Esophagus squamous epithelium (tissue), 4 donors: ENCODE data around the gene DIAPH3.
A peak's percentile ranks its signal among the peaks of the same experiment; 100 is the strongest.

Experiments
- POLR2A ChIP-seq, 4 donors: fragments of 450-650 bp; IDR thresholded peaks; one replicate each; pipeline ENCODE4 v1.6.1; 2017; ENCODE audit warnings: antibody characterized with exemption in 4 of 4, mild to moderate bottlenecking in 4 of 4, moderate library complexity in 3 of 4
- TF ChIP-seq, protein P1 (sequence below), 6 experiments: fragments of 450-650 bp in 4 of 6; fragments of 200-600 bp in 2 of 6; sonication (generic) in 2 of 6; IDR thresholded peaks; one replicate each; pipeline ENCODE4 v1.5.1; 2016 to 2019; ENCODE audit warnings: antibody characterized with exemption in 6 of 6, mild to moderate bottlenecking in 4 of 6, moderate library complexity in 4 of 6

DNA sequence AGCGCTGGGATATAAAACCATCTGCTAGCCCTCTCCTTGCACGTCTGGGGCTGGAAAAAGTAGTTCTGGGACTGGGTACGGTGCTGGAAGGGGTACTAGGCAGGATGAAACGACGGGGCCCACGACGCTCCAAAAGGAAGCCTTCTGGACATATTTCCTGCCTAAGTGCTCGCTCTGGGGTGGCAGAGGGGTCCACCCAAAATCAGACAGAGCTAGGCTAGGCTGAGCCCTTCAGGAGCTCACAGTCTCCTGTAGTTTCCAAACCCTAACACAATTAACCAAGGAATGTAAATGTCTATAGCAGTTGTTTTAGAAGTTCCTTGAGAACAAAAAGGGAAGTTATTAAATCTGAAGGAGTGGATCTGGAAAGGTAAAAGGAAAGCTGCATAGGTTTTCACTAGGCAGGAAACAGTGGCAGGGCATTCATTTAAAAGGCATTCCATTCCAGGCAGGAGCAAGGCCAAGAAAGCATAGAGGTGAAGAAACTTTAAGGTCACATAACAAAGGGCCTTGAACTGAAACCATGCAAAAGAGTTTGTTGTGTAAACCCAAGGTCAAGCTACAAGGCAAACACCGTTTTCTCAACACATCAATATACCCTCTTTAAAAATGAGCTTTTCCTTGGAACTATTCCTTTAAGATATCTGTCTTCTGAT lies 634 bp upstream of the DIAPH3 start:
- TF ChIP-seq, protein P1, sequence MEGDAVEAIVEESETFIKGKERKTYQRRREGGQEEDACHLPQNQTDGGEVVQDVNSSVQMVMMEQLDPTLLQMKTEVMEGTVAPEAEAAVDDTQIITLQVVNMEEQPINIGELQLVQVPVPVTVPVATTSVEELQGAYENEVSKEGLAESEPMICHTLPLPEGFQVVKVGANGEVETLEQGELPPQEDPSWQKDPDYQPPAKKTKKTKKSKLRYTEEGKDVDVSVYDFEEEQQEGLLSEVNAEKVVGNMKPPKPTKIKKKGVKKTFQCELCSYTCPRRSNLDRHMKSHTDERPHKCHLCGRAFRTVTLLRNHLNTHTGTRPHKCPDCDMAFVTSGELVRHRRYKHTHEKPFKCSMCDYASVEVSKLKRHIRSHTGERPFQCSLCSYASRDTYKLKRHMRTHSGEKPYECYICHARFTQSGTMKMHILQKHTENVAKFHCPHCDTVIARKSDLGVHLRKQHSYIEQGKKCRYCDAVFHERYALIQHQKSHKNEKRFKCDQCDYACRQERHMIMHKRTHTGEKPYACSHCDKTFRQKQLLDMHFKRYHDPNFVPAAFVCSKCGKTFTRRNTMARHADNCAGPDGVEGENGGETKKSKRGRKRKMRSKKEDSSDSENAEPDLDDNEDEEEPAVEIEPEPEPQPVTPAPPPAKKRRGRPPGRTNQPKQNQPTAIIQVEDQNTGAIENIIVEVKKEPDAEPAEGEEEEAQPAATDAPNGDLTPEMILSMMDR (IDR thresholded peaks at IDR 0.05) = no peak
- TF ChIP-seq POLR2A (IDR thresholded peaks at IDR 0.05) = peak in 1 of 4 donors; percentile 1
